K562 (cell line): ENCODE data around the gene ADAM8. TPM values are rescaled to one million over a fixed set of nuclear protein-coding genes. Genes with fewer than 3 reads are reported as not detected.

Source experiments
- CBFB ChIP-seq: sonication (generic); formaldehyde crosslinking; IDR thresholded peaks from 2 replicates; pipeline ENCODE4 v1.4.0; 2020; ENCODE audit warnings: mild to moderate bottlenecking, missing genetic modification reagents
- CBX1 ChIP-seq: sonication (generic); IDR thresholded peaks from 2 replicates; pipeline ENCODE4 v1.6.1; 2016; ENCODE audit warnings: antibody characterized with exemption, low read depth, mild to moderate bottlenecking
- CREB5 ChIP-seq: fragments of 250-450 bp; sonication (Bioruptor Pico); IDR thresholded peaks from 2 replicates; pipeline ENCODE4 v1.5.0; 2020; ENCODE audit warnings: mild to moderate bottlenecking
- ETV1 ChIP-seq: fragments of 450-650 bp; conservative IDR thresholded peaks from 2 replicates; pipeline ENCODE4 v1.6.1; 2016; ENCODE audit warnings: missing genetic modification characterization, control low read depth, low read depth, missing compliant biosample characterization
- GATAD2B ChIP-seq: fragments of 450-650 bp; IDR thresholded peaks from 2 replicates; pipeline ENCODE4 v1.6.1; 2017; ENCODE audit warnings: mild to moderate bottlenecking, borderline replicate concordance
- NBN ChIP-seq: fragments of 450-650 bp; IDR thresholded peaks from 2 replicates; pipeline ENCODE4 v1.6.1; 2016; ENCODE audit warnings: low read depth, mild to moderate bottlenecking
- NONO ChIP-seq, 2 experiments: fragments of 200-400 bp in 1 of 2; fragments of 450-650 bp in 1 of 2; formaldehyde crosslinking in 1 of 2; IDR thresholded peaks; 2 replicates each; pipeline ENCODE4 v1.6.1; 2017; ENCODE audit warnings: low read depth in 2 of 2, mild to moderate bottlenecking in 2 of 2, moderate library complexity in 2 of 2, low read length in 1 of 2
- NUFIP1 ChIP-seq: fragments of 450-650 bp; IDR thresholded peaks from 2 replicates; pipeline ENCODE4 v1.6.1; 2018; ENCODE audit not compliant: partially characterized antibody
- POLR2AphosphoS2 ChIP-seq: IDR thresholded peaks from 2 replicates; pipeline ENCODE4 v1.6.1; 2012; ENCODE audit warnings: low read length, improper control_type of control experiment
- PREB ChIP-seq: sonication (generic); formaldehyde crosslinking; IDR thresholded peaks from 2 replicates; pipeline ENCODE4 v1.8.1; 2023; ENCODE audit warnings: mild to moderate bottlenecking, missing genetic modification reagents
- PRMT5 ChIP-seq: sonication (generic); formaldehyde crosslinking; IDR thresholded peaks from 2 replicates; pipeline ENCODE4 v1.5.0; 2020; ENCODE audit warnings: missing genetic modification reagents
- PYGO2 ChIP-seq: fragments of 450-650 bp; IDR thresholded peaks from 2 replicates; pipeline ENCODE4 v1.6.1; 2016; ENCODE audit warnings: mild to moderate bottlenecking, missing genetic modification characterization, moderate library complexity, missing compliant biosample characterization
- RNF219 ChIP-seq: fragments of 250-450 bp; sonication (Bioruptor Pico); IDR thresholded peaks from 2 replicates; pipeline ENCODE4 v1.5.0; 2022; ENCODE audit warnings: mild to moderate bottlenecking
- SLC30A9 ChIP-seq: fragments of 250-450 bp; sonication (Bioruptor Pico); IDR thresholded peaks from 2 replicates; pipeline ENCODE4 v1.8.0; 2022; ENCODE audit warnings: mild to moderate bottlenecking, moderate library complexity
- SRSF3 ChIP-seq: fragments of 200-400 bp; formaldehyde crosslinking; IDR thresholded peaks from 2 replicates; pipeline ENCODE4 v1.6.1; 2016; ENCODE audit warnings: mild to moderate bottlenecking, low read length, moderate library complexity; ENCODE audit not compliant: insufficient read depth
- TSC22D4 ChIP-seq: fragments of 450-650 bp; IDR thresholded peaks from 2 replicates; pipeline ENCODE4 v1.6.1; 2016; ENCODE audit warnings: missing genetic modification characterization, missing biosample characterization, control low read depth
- USF2 ChIP-seq: sonication (generic); formaldehyde crosslinking; IDR thresholded peaks from 2 replicates; pipeline ENCODE4 v1.5.0; 2020; ENCODE audit warnings: missing genetic modification reagents
- YY1 ChIP-seq, 3 experiments: IDR thresholded peaks; 2 replicates each; pipeline ENCODE4 v1.6.1; 2011; ENCODE audit warnings: low read length in 2 of 3, mild to moderate bottlenecking in 2 of 3, moderate library complexity in 2 of 3, borderline replicate concordance in 1 of 3, control low read depth in 1 of 3, low read depth in 1 of 3; ENCODE audit not compliant: insufficient read depth in 3 of 3, insufficient replicate concordance in 2 of 3, control insufficient read depth in 1 of 3, insufficient read length in 1 of 3; ENCODE audit errors: extremely low read depth in 1 of 3
- ZNF232 ChIP-seq: sonication (generic); formaldehyde crosslinking; IDR thresholded peaks from 2 replicates; pipeline ENCODE4 v1.8.0; 2022; ENCODE audit warnings: mild to moderate bottlenecking, missing genetic modification reagents
- ZNF79 ChIP-seq: fragments of 250-450 bp; sonication (Bioruptor Pico); IDR thresholded peaks from 2 replicates; pipeline ENCODE4 v1.4.0; 2020; ENCODE audit warnings: low read depth, mild to moderate bottlenecking, moderate library complexity
- polyA plus RNA-seq, 8 experiments: library from polyadenylated mRNA; depleted of rRNA in 4 of 8; stranded (reverse) in 5 of 8; unstranded in 3 of 8; fragments of >200 nt; fragmentation: Nextera tagmentation in 2 of 8; fragmentation: Illumina TruSeq in 1 of 8; extraction: Ambion mirVana in 2 of 8; extraction: Trizol in 1 of 8; gene quantifications; 2 replicates each; pipeline versions ENCODE4 v1.2.1 to v1.2.3, GENCODE V29; 2011 to 2014; ENCODE audit warnings: inconsistent platforms in 1 of 8, missing spikeins in 1 of 8
- total RNA-seq, 7 experiments: library from RNA; depleted of rRNA in 6 of 7; stranded (reverse); fragments of >200 nt in 6 of 7; fragmentation: Illumina TruSeq in 2 of 7; extraction: Trizol in 2 of 7; gene quantifications; 2 replicates each; pipeline versions ENCODE4 v1.2.1 to v1.2.3, GENCODE V29; 2011 to 2021; ENCODE audit warnings: low replicate concordance in 1 of 7

The ADAM8 gene
- total and polyA plus RNA-seq, 9 of the 15 experiments (the other 6 are each of a cell fraction or from before 2014, with no cell fraction given), result 0.07 to 7.0 (median 1.1) TPM

GRCh38 chr10:133245439-133246235 is 31.0 kb downstream of the ADAM8 start (continued):
- TF ChIP-seq USF2 (CRISPR knock-in tag) (no peak), NUFIP1 (no peak), SLC30A9 (CRISPR knock-in tag) (no peak), CREB5 (CRISPR knock-in tag) (no peak), PRMT5 (no peak), NONO (IDR thresholded peaks at IDR 0.05; ENCODE audit: low read depth in 2 of 2, low read length in 1 of 2) (no peak), GATAD2B (peak; percentile 29; the same call in 1 of the 2 replicates), CBX1 (no peak), ZNF79 (no peak), ETV1 (tag) (no peak; the same call in none of the 2 replicates), SRSF3 (no peak), CBFB (CRISPR knock-in tag) (no peak), PYGO2 (tag) (no peak), NBN (no peak), ZNF232 (no peak), PREB (CRISPR knock-in tag) (no peak), YY1 (IDR thresholded peaks at IDR 0.05; ENCODE audit: borderline replicate concordance in 1 of 3, control insufficient read depth in 1 of 3, extremely low read depth in 1 of 3, insufficient read depth in 3 of 3, insufficient read length in 1 of 3, insufficient replicate concordance in 2 of 3, low read depth in 1 of 3, low read length in 2 of 3) (no peak), POLR2AphosphoS2 (no peak), TSC22D4 (tag) (no peak), RNF219 (CRISPR knock-in tag) (no peak)
